GM23338 (cell line): Measurements from ENCODE around the gene CMSS1. TPM values are rescaled to one million over a fixed set of nuclear protein-coding genes. Genes with fewer than 3 reads are reported as not detected.

Experiments
- ATAC-seq: fragments of 200-7000 bp; cut with Tn5 transposase; 3 replicates; pipeline ENCODE4 v1.9.1; 2020
- DNase-seq: peaks from one replicate; pipeline ENCODE4 v3.0.0-alpha.2; 2015; ENCODE audit warnings: low spot score
- H2AFZ ChIP-seq: fragments of 200-600 bp; sonication (generic); 2 replicates; pipeline ENCODE4 v1.8.0; 2016; ENCODE audit warnings: antibody characterized with exemption, mild to moderate bottlenecking, moderate library complexity
- H3F3A ChIP-seq: fragments of 200-600 bp; sonication (generic); replicated peaks from 2 replicates; pipeline ENCODE4 v1.8.0; 2017; ENCODE audit warnings: antibody characterized with exemption, mixed run types, low read depth
- H3K27ac ChIP-seq: fragments of 200-600 bp; sonication (generic); 2 replicates; pipeline ENCODE4 v1.6.1; 2016; ENCODE audit warnings: low read depth
- H3K27me3 ChIP-seq: fragments of 200-600 bp; sonication (generic); 2 replicates; pipeline ENCODE4 v1.8.0; 2016; ENCODE audit warnings: mild to moderate bottlenecking, mixed run types, moderate library complexity; ENCODE audit not compliant: insufficient read depth
- H3K36me3 ChIP-seq: fragments of 200-600 bp; sonication (generic); 2 replicates; pipeline ENCODE4 v1.8.0; 2016; ENCODE audit warnings: mild to moderate bottlenecking; ENCODE audit not compliant: insufficient read depth
- H3K4me1 ChIP-seq: fragments of 200-600 bp; sonication (generic); 2 replicates; pipeline ENCODE4 v1.8.0; 2016; ENCODE audit warnings: mild to moderate bottlenecking, moderate library complexity; ENCODE audit not compliant: insufficient read depth
- H3K4me2 ChIP-seq: fragments of 200-600 bp; sonication (generic); 2 replicates; pipeline ENCODE4 v1.7.1; 2017; ENCODE audit warnings: mixed run types
- H3K4me3 ChIP-seq: fragments of 200-600 bp; sonication (generic); 2 replicates; pipeline ENCODE4 v1.6.1; 2016; ENCODE audit warnings: mixed run types
- H3K79me2 ChIP-seq: fragments of 200-600 bp; sonication (generic); replicated peaks from 2 replicates; pipeline ENCODE4 v1.8.0; 2017; ENCODE audit warnings: mild to moderate bottlenecking; ENCODE audit not compliant: insufficient read depth
- H3K9me2 ChIP-seq: fragments of 200-600 bp; sonication (generic); 2 replicates; pipeline ENCODE4 v1.8.0; 2017; ENCODE audit not compliant: insufficient read depth
- H4K20me1 ChIP-seq: fragments of 200-600 bp; sonication (generic); replicated peaks from 2 replicates; pipeline ENCODE4 v1.8.0; 2017; ENCODE audit warnings: mild to moderate bottlenecking; ENCODE audit not compliant: insufficient read depth
- H3K27ac Mint-ChIP-seq: 2 replicates; pipeline ENCODE4 v1.8.0; 2020; ENCODE audit warnings: inconsistent platforms, mild to moderate bottlenecking, moderate library complexity, mixed read lengths
- H3K27me3 Mint-ChIP-seq: 3 replicates; pipeline ENCODE4 v1.8.0; 2022; ENCODE audit warnings: low read depth, mild to moderate bottlenecking, moderate library complexity, mixed read lengths, inconsistent platforms; ENCODE audit not compliant: insufficient read depth, poor library complexity
- H3K36me3 Mint-ChIP-seq: 3 replicates; pipeline ENCODE4 v1.8.0; 2021; ENCODE audit warnings: low read depth, mild to moderate bottlenecking, inconsistent platforms, moderate library complexity, mixed read lengths
- H3K4me1 Mint-ChIP-seq: 3 replicates; pipeline ENCODE4 v1.8.0; 2020; ENCODE audit warnings: mild to moderate bottlenecking, inconsistent platforms, mixed read lengths
- H3K4me3 Mint-ChIP-seq: 3 replicates; pipeline ENCODE4 v1.8.0; 2021; ENCODE audit warnings: moderate library complexity, mild to moderate bottlenecking, inconsistent platforms, mixed read lengths
- H3K9me3 Mint-ChIP-seq: 3 replicates; pipeline ENCODE4 v1.8.0; 2020; ENCODE audit warnings: moderate library complexity, mild to moderate bottlenecking, inconsistent platforms, mixed read lengths
- CREB1 ChIP-seq: fragments of 250-450 bp; sonication (Bioruptor Pico); IDR thresholded peaks from 2 replicates; pipeline ENCODE4 v1.5.0; 2020; ENCODE audit warnings: low read depth, mild to moderate bottlenecking, moderate library complexity
- ETS1 ChIP-seq: IDR thresholded peaks from 2 replicates; pipeline ENCODE4 v1.6.1; 2016; ENCODE audit warnings: antibody characterized with exemption
- EZH2 ChIP-seq: fragments of 200-600 bp; sonication (generic); IDR thresholded peaks from one replicate; pipeline ENCODE4 v1.8.0; 2017; ENCODE audit warnings: antibody characterized with exemption, mild to moderate bottlenecking, low read depth; ENCODE audit not compliant: unreplicated experiment
- EZH2phosphoT487 ChIP-seq: fragments of 200-600 bp; sonication (generic); IDR thresholded peaks from one replicate; pipeline ENCODE4 v1.8.1; 2018; ENCODE audit warnings: antibody characterized with exemption; ENCODE audit not compliant: unreplicated experiment
- JUNB ChIP-seq: IDR thresholded peaks from one replicate; pipeline ENCODE4 v1.6.1; 2016; ENCODE audit warnings: antibody characterized with exemption; ENCODE audit not compliant: unreplicated experiment
- NANOG ChIP-seq: IDR thresholded peaks from 2 replicates; pipeline ENCODE4 v1.6.1; 2016; ENCODE audit warnings: antibody characterized with exemption, borderline replicate concordance
- POLR2AphosphoS5 ChIP-seq: IDR thresholded peaks from 2 replicates; pipeline ENCODE4 v1.6.1; 2016; ENCODE audit warnings: antibody characterized with exemption, low read depth
- REST ChIP-seq: IDR thresholded peaks from one replicate; pipeline ENCODE4 v1.6.1; 2018; ENCODE audit warnings: antibody characterized with exemption; ENCODE audit not compliant: unreplicated experiment
- STAT1 ChIP-seq: IDR thresholded peaks from one replicate; pipeline ENCODE4 v1.6.1; 2016; ENCODE audit warnings: antibody characterized with exemption; ENCODE audit not compliant: unreplicated experiment
- ZNF114 ChIP-seq: fragments of 250-450 bp; sonication (Bioruptor Pico); IDR thresholded peaks from 2 replicates; pipeline ENCODE4 v1.5.0; 2020; ENCODE audit warnings: mild to moderate bottlenecking, moderate library complexity
- ZNF331 ChIP-seq: fragments of 250-450 bp; sonication (Bioruptor Pico); IDR thresholded peaks from 2 replicates; pipeline ENCODE4 v1.5.0; 2020; ENCODE audit warnings: low read depth, mild to moderate bottlenecking, moderate library complexity
- ZNF462 ChIP-seq: fragments of 250-450 bp; sonication (Bioruptor Pico); IDR thresholded peaks from 2 replicates; pipeline ENCODE4 v1.5.0; 2020; ENCODE audit warnings: mild to moderate bottlenecking, moderate library complexity
- polyA plus RNA-seq: library from polyadenylated mRNA; unstranded; fragments of >200 nt; fragmentation: Nextera tagmentation; extraction: Ambion mirVana; gene quantifications from 2 replicates; pipeline ENCODE4 v1.2.1, GENCODE V29; 2016
- total RNA-seq: library from RNA; depleted of rRNA; stranded (reverse); fragments of >200 nt; shearing (Covaris generic); gene quantifications from 2 replicates; pipeline ENCODE4 v1.2.3, GENCODE V29; 2014

The CMSS1 gene
- total and polyA plus RNA-seq, 2 experiments from 2014 or later, result 39.4 to 187 TPM

- no peak for TF ChIP-seq ZNF462
- TF ChIP-seq NANOG, result no peak
- no peak for TF ChIP-seq ZNF331 (CRISPR knock-in tag)
- TF ChIP-seq JUNB, result no peak
- no peak for TF ChIP-seq STAT1
Measured at GRCh38 chr3:99921377-99921695, 103.7 kb downstream of the CMSS1 start (continued).

- no peak overlapping the region for H3K27ac Mint-ChIP-seq
- DNase-seq (no peak), ATAC-seq (no peak)
- H3K4me3 Mint-ChIP-seq, result no peak overlapping the region
- H3K27ac ChIP-seq, result no peak overlapping the region
- H3F3A ChIP-seq, result no peaks in the 10 kb centered on the region
- H3K27me3 Mint-ChIP-seq, result no peaks in the 10 kb centered on the region
- H3K36me3 Mint-ChIP-seq, result no peaks in the 10 kb centered on the region; the same call in 2 of the 3 replicates
- H3K4me1 Mint-ChIP-seq, result peaks cover 46% of the 10 kb centered on the region
- no peak overlapping the region for H3K4me2 ChIP-seq
- H4K20me1 ChIP-seq, result no peaks in the 10 kb centered on the region
- peaks cover 5% of the 10 kb centered on the region for H3K79me2 ChIP-seq
- no peaks in the 10 kb centered on the region; the same call in 2 of the 3 replicates for H3K9me3 Mint-ChIP-seq
- H3K4me3 ChIP-seq, result no peak overlapping the region
- H3K4me1 ChIP-seq, result peaks cover 49% of the 10 kb centered on the region
- H3K27me3 ChIP-seq, result no peaks in the 10 kb centered on the region
- no peaks in the 10 kb centered on the region for H3K9me2 ChIP-seq
- H2AFZ ChIP-seq, result no peak overlapping the region
- H3K36me3 ChIP-seq, result no peaks in the 10 kb centered on the region
- TF ChIP-seq POLR2AphosphoS5, result no peak
- TF ChIP-seq STAT1, result no peak
- no peak for TF ChIP-seq CREB1 (CRISPR knock-in tag)
- TF ChIP-seq EZH2, result no peak
- no peak for TF ChIP-seq ZNF331 (CRISPR knock-in tag)
- TF ChIP-seq EZH2phosphoT487, result no peak
- TF ChIP-seq ZNF114 (CRISPR knock-in tag), result no peak
- no peak for TF ChIP-seq JUNB
- no peak for TF ChIP-seq ETS1
- TF ChIP-seq NANOG, result no peak
- TF ChIP-seq REST, result no peak
Measured at GRCh38 chr3:99921986-99922385, 104.3 kb downstream of the CMSS1 start.
